ENCODE results near the gene CHIT1. TPM values are rescaled to one million over a fixed set of nuclear protein-coding genes. Genes with fewer than 3 reads are reported as not detected.

Gene CHIT1
- total and polyA plus RNA-seq, 2 of the 8 experiments (the other 6 are each of a cell fraction or from before 2014, with no cell fraction given) = not detected

DNA sequence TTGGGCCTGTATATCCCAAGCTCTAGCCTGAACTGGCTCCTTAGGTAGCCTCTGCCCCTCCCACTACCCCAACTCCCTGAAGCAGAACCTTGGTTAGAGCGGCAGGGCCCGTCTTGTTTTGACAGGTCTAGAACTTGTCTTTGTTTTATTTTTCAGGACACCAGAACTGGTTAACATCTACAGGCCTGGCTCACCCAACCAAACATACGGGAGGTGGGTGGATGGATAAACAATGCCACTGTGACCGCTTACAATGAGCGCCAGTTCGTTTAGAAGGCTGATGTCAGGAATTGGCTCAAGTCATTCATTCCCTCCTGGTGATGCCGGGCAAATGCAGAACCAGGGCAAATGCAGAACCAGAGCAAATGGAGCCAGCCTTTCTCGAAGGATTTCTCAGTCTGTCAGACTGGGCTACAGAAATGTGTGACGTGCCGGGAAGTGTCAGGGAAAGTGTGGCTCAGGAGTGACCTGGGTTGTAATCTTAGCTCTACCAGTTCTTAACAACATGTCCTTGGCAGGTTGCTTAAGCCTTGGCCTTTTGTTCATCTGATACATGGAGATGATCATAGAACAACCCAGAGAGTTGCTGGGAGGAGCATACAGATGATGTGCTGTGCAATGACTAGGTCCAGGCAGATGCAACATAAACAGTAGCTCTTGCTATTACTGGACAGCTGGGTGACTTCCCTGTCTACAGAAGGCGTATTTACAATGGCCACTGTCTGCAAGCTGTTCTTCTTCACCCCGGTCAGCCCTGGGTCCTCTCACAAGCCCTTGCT is 45.3 kb upstream of the CHIT1 start:
- TF ChIP-seq, protein P1, sequence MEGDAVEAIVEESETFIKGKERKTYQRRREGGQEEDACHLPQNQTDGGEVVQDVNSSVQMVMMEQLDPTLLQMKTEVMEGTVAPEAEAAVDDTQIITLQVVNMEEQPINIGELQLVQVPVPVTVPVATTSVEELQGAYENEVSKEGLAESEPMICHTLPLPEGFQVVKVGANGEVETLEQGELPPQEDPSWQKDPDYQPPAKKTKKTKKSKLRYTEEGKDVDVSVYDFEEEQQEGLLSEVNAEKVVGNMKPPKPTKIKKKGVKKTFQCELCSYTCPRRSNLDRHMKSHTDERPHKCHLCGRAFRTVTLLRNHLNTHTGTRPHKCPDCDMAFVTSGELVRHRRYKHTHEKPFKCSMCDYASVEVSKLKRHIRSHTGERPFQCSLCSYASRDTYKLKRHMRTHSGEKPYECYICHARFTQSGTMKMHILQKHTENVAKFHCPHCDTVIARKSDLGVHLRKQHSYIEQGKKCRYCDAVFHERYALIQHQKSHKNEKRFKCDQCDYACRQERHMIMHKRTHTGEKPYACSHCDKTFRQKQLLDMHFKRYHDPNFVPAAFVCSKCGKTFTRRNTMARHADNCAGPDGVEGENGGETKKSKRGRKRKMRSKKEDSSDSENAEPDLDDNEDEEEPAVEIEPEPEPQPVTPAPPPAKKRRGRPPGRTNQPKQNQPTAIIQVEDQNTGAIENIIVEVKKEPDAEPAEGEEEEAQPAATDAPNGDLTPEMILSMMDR (IDR thresholded peaks at IDR 0.05; ENCODE audit: control extremely low read depth in 1 of 3, insufficient read depth in 1 of 3, low read depth in 1 of 3, low read length in 3 of 3) = no peak
- TF ChIP-seq CHD1 (IDR thresholded peaks at IDR 0.05; ENCODE audit: low read depth, low read length) = no peak
- no peak for TF ChIP-seq EZH2 (IDR thresholded peaks at IDR 0.05; ENCODE audit: low read depth, low read length, severe bottlenecking)
- TF ChIP-seq BRCA1 (IDR thresholded peaks at IDR 0.05; ENCODE audit: low read depth, low read length) = no peak
- peaks cover 0 to 34% (median 10%) of the 10 kb centered on the region in 4 experiments; a peak in 5 of 7 replicates for H3K27me3 ChIP-seq (replicated peaks in 1 of 4; ENCODE audit: control insufficient read depth in 3 of 4, extremely low read depth in 1 of 4, insufficient read depth in 3 of 4, low read length in 3 of 4)
- H3K9ac ChIP-seq (replicated peaks in 1 of 4; ENCODE audit: extremely low read depth in 1 of 4, low read depth in 3 of 4, low read length in 3 of 4) = no peak overlapping the region
- DNase-seq (ENCODE audit: low read depth in 1 of 2, low spot score in 2 of 2) (no peak), FAIRE-seq (no peak)
- no peak overlapping the region for H3K27ac ChIP-seq (ENCODE audit: low read depth, low read length)
- H4K5ac ChIP-seq (ENCODE audit: insufficient read length, low read depth, low read length) = no peak overlapping the region
- H3K36me3 ChIP-seq (ENCODE audit: control insufficient read depth in 2 of 4, insufficient read depth in 4 of 4, low read length in 3 of 4) = no peaks in the 10 kb centered on the region
- no peaks in the 10 kb centered on the region; the same call in 1 of the 2 replicates for H3K23me2 ChIP-seq (ENCODE audit: low read depth, low read length)
- H3K9me3 ChIP-seq (ENCODE audit: insufficient read depth in 2 of 2, low read depth in 1 of 2, low read length in 1 of 2) = no peaks in the 10 kb centered on the region
- 0 out of 2 replicates have a peak overlapping the region, but pooled peaks have one; percentile 62 for H2BK12ac ChIP-seq (ENCODE audit: low read depth, low read length)
- H2BK120ac ChIP-seq (replicated peaks; ENCODE audit: low read depth, low read length) = no peak overlapping the region
- H3K79me2 ChIP-seq (ENCODE audit: control insufficient read depth in 1 of 2, insufficient read depth in 2 of 2, low read length in 2 of 2) = no peaks in the 10 kb centered on the region
- no peak overlapping the region for H3K56ac ChIP-seq (replicated peaks; ENCODE audit: insufficient read length, low read depth, low read length)
- no peak overlapping the region for H2AFZ ChIP-seq (ENCODE audit: low read length)
- H3K4me1 ChIP-seq (replicated peaks in 1 of 4; ENCODE audit: control insufficient read depth in 3 of 4, insufficient read depth in 4 of 4, low read length in 3 of 4) = peaks cover 3 to 17% (median 9%) of the 10 kb centered on the region in 4 experiments
- H3K4me3 ChIP-seq (ENCODE audit: extremely low read depth in 1 of 4, insufficient read depth in 2 of 4, low read depth in 3 of 4, low read length in 4 of 4) = no peak overlapping the region
- H4K8ac ChIP-seq (ENCODE audit: extremely low read depth, insufficient read depth, low read length) = no peak overlapping the region; the same call in 1 of the 2 replicates
- H3K4ac ChIP-seq (replicated peaks; ENCODE audit: insufficient read length, low read depth, low read length) = no peak overlapping the region
- H4K20me1 ChIP-seq (replicated peaks in 1 of 2; ENCODE audit: control insufficient read depth in 1 of 2, insufficient read depth in 2 of 2, low read length in 2 of 2) = no peaks in the 10 kb centered on the region
- no peaks in the 10 kb centered on the region for H3K79me1 ChIP-seq (ENCODE audit: low read depth, low read length)
- H3K23ac ChIP-seq (ENCODE audit: insufficient read length) = no peak overlapping the region
- 83% methylated on average over 12 of the region's 12 CpGs; no CpG with 5 or more reads in 1 of the 2 experiments for WGBS, 2 experiments (ENCODE audit: extremely low coverage in 1 of 2, insufficient coverage in 1 of 2, insufficient read length in 1 of 2, insufficient replicate concordance in 2 of 2, low coverage in 1 of 2, low lambda C conversion rate in 2 of 2, missing lambda C conversion rate in 1 of 2)
- no peak overlapping the region for H2BK5ac ChIP-seq (ENCODE audit: low read depth, low read length)
- H3K4me2 ChIP-seq (ENCODE audit: insufficient read depth in 1 of 2, low read depth in 2 of 2, low read length in 2 of 2) = no peak overlapping the region; a peak in 1 of 4 replicates
- POLR2A ChIA-PET (ENCODE audit: partially characterized antibody) = interaction anchor here (1.4 kb wide), 1 partner anchor 50 kb away, joined by 4 read pairs; no protein-coding TSS in a partner anchor
- no peak overlapping the region for H2BK20ac ChIP-seq (ENCODE audit: low read length)
- no peak overlapping the region for H2BK15ac ChIP-seq (ENCODE audit: low read length)
- no peak overlapping the region; the same call in 1 of the 2 replicates for H2AK5ac ChIP-seq (ENCODE audit: low read depth, low read length)
- no peak overlapping the region for H3K14ac ChIP-seq (ENCODE audit: insufficient read length)
- CTCF ChIA-PET (ENCODE audit: partially characterized antibody) = interaction anchor here (0.7 to 39.0 kb wide), 15 partner anchors 14 to 1060 kb away, joined by 3 to 785 read pairs (median 4); partner anchors contain the start of gene ADORA1
- H4K91ac ChIP-seq (replicated peaks; ENCODE audit: insufficient read length, low read length) = no peak overlapping the region
- no peak overlapping the region for H3K18ac ChIP-seq (ENCODE audit: extremely low read depth, low read length)

Measured in H1 (cell line).